H1 (cell line): ENCODE data around the gene DTD1. TPM values are rescaled to one million over a fixed set of nuclear protein-coding genes. Genes with fewer than 3 reads are reported as not detected.

ENCODE experiments used
- CTCF ChIA-PET: fragments of 300-600 bp; sonication (Branson Sonifier 250); formaldehyde crosslinking; loops from one replicate; lab custom pipeline; 2021; ENCODE audit not compliant: partially characterized antibody; lab: Charles Lee
- POLR2A ChIA-PET: fragments of 300-600 bp; sonication (Branson Sonifier 250); formaldehyde crosslinking; loops from one replicate; lab custom pipeline; 2021; ENCODE audit warnings: inconsistent platforms; ENCODE audit not compliant: partially characterized antibody; lab: Charles Lee
- DNase-seq, 2 experiments: peaks; one replicate each; pipeline versions ENCODE4 v3.0.0 to v3.0.0-alpha.2; 2010 to 2022; ENCODE audit warnings: low spot score in 2 of 2, low read depth in 1 of 2, mixed read lengths in 1 of 2
- FAIRE-seq: peaks from 2 replicates; lab custom pipeline; 2011; peaks lifted over from hg19 to GRCh38; lab: Jason Lieb, UNC
- H2AFZ ChIP-seq: 2 replicates; pipeline ENCODE4 v1.8.1; 2012; ENCODE audit warnings: low read length, inconsistent platforms
- H2AK5ac ChIP-seq: 2 replicates; pipeline ENCODE4 v1.6.1; 2013; ENCODE audit warnings: low read depth, low read length
- H2BK120ac ChIP-seq: replicated peaks from 2 replicates; pipeline ENCODE3; 2013; ENCODE audit warnings: low read depth, low read length, inconsistent platforms
- H2BK12ac ChIP-seq: 2 replicates; pipeline ENCODE4 v1.6.1; 2013; ENCODE audit warnings: low read depth, low read length
- H2BK15ac ChIP-seq: 2 replicates; pipeline ENCODE4 v1.6.1; 2013; ENCODE audit warnings: low read length
- H2BK20ac ChIP-seq: 2 replicates; pipeline ENCODE4 v1.6.1; 2013; ENCODE audit warnings: low read length
- H2BK5ac ChIP-seq: 2 replicates; pipeline ENCODE4 v1.6.1; 2013; ENCODE audit warnings: low read depth, low read length
- H3K14ac ChIP-seq: 2 replicates; pipeline ENCODE4 v1.6.1; 2013; ENCODE audit warnings: inconsistent platforms; ENCODE audit not compliant: insufficient read length
- H3K18ac ChIP-seq: 2 replicates; pipeline ENCODE4 v1.6.1; 2013; ENCODE audit warnings: low read length; ENCODE audit errors: extremely low read depth
- H3K23ac ChIP-seq: 2 replicates; pipeline ENCODE4 v1.6.1; 2013; ENCODE audit warnings: inconsistent platforms; ENCODE audit not compliant: insufficient read length
- H3K23me2 ChIP-seq: 2 replicates; pipeline ENCODE4 v1.6.1; 2013; ENCODE audit warnings: low read depth, low read length
- H3K27ac ChIP-seq: 2 replicates; pipeline ENCODE4 v1.6.1; 2011; ENCODE audit warnings: low read depth, low read length, inconsistent platforms
- H3K27me3 ChIP-seq, 4 experiments: replicated peaks in 1 of 4; 1 replicate in 1 of 4; 2 replicates in 3 of 4; pipeline versions ENCODE4 v1.6.1 to v1.8.1; 2011 to 2013; ENCODE audit warnings: low read length in 3 of 4, mild to moderate bottlenecking in 3 of 4, inconsistent platforms in 2 of 4, mixed read lengths in 2 of 4, moderate library complexity in 1 of 4; ENCODE audit not compliant: control insufficient read depth in 3 of 4, insufficient read depth in 3 of 4; ENCODE audit errors: extremely low read depth in 1 of 4
- H3K36me3 ChIP-seq, 4 experiments: 2 replicates each; pipeline versions ENCODE4 v1.6.1 to v1.8.1; 2011 to 2013; ENCODE audit warnings: mild to moderate bottlenecking in 4 of 4, low read length in 3 of 4, moderate library complexity in 2 of 4, control low read depth in 1 of 4, inconsistent platforms in 1 of 4; ENCODE audit not compliant: insufficient read depth in 4 of 4, control insufficient read depth in 2 of 4
- H3K4ac ChIP-seq: replicated peaks from 2 replicates; pipeline ENCODE3; 2013; ENCODE audit warnings: low read length, low read depth, mixed read lengths, inconsistent platforms; ENCODE audit not compliant: insufficient read length
- H3K4me1 ChIP-seq, 4 experiments: replicated peaks in 1 of 4; 1 replicate in 1 of 4; 2 replicates in 3 of 4; pipeline versions ENCODE4 v1.6.1 to v1.8.1; 2011 to 2013; ENCODE audit warnings: low read length in 3 of 4, inconsistent platforms in 2 of 4, mixed read lengths in 1 of 4; ENCODE audit not compliant: insufficient read depth in 4 of 4, control insufficient read depth in 3 of 4
- H3K4me2 ChIP-seq, 2 experiments: 2 replicates each; pipeline versions ENCODE4 v1.6.1 to v1.8.1; 2011 to 2013; ENCODE audit warnings: low read depth in 2 of 2, low read length in 2 of 2, control low read depth in 1 of 2, inconsistent platforms in 1 of 2, mild to moderate bottlenecking in 1 of 2; ENCODE audit not compliant: insufficient read depth in 1 of 2
- H3K4me3 ChIP-seq, 4 experiments: fragments of 200-600, 300-600 bp in 1 of 4; sonication (generic), shearing (Covaris generic), sonication (Bioruptor Twin) in 1 of 4; 2 replicates each; pipeline versions ENCODE4 v1.5.1 to v1.8.1; 2011 to 2016; ENCODE audit warnings: low read length in 4 of 4, low read depth in 3 of 4, control low read depth in 2 of 4, inconsistent platforms in 2 of 4, mild to moderate bottlenecking in 2 of 4, mixed read lengths in 1 of 4, moderate library complexity in 1 of 4; ENCODE audit not compliant: insufficient read depth in 2 of 4; ENCODE audit errors: extremely low read depth in 1 of 4
- H3K56ac ChIP-seq: replicated peaks from 2 replicates; pipeline ENCODE3; 2013; ENCODE audit warnings: low read depth, mild to moderate bottlenecking, mixed read lengths, low read length, inconsistent platforms; ENCODE audit not compliant: insufficient read length
- H3K79me1 ChIP-seq: 2 replicates; pipeline ENCODE4 v1.6.1; 2013; ENCODE audit warnings: low read depth, low read length, control low read depth
- H3K79me2 ChIP-seq, 2 experiments: 2 replicates each; pipeline versions ENCODE4 v1.6.1 to v1.8.1; 2012 to 2013; ENCODE audit warnings: low read length in 2 of 2, mild to moderate bottlenecking in 2 of 2, inconsistent platforms in 1 of 2; ENCODE audit not compliant: insufficient read depth in 2 of 2, control insufficient read depth in 1 of 2
- H3K9ac ChIP-seq, 4 experiments: replicated peaks in 1 of 4; 1 replicate in 1 of 4; 2 replicates in 3 of 4; pipeline versions ENCODE4 v1.6.1 to v1.8.1; 2011 to 2013; ENCODE audit warnings: low read depth in 3 of 4, low read length in 3 of 4, control low read depth in 2 of 4, mild to moderate bottlenecking in 2 of 4, moderate library complexity in 2 of 4, inconsistent platforms in 1 of 4; ENCODE audit errors: extremely low read depth in 1 of 4
- H3K9me3 ChIP-seq, 2 experiments: 2 replicates each; pipeline versions ENCODE4 v1.6.1 to v1.8.1; 2012 to 2013; ENCODE audit warnings: mild to moderate bottlenecking in 2 of 2, moderate library complexity in 2 of 2, control low read depth in 1 of 2, inconsistent platforms in 1 of 2, low read depth in 1 of 2, low read length in 1 of 2, mixed read lengths in 1 of 2; ENCODE audit not compliant: insufficient read depth in 2 of 2
- H4K20me1 ChIP-seq, 2 experiments: replicated peaks in 1 of 2; 2 replicates each; pipeline versions ENCODE3 to v1.8.1; 2011 to 2013; ENCODE audit warnings: inconsistent platforms in 2 of 2, low read length in 2 of 2, mild to moderate bottlenecking in 1 of 2; ENCODE audit not compliant: insufficient read depth in 2 of 2, control insufficient read depth in 1 of 2
- H4K5ac ChIP-seq: 2 replicates; pipeline ENCODE4 v1.6.1; 2013; ENCODE audit warnings: low read length, low read depth, mixed read lengths, inconsistent platforms; ENCODE audit not compliant: insufficient read length
- H4K8ac ChIP-seq: 2 replicates; pipeline ENCODE4 v1.8.0; 2013; ENCODE audit warnings: mild to moderate bottlenecking, moderate library complexity, low read length, inconsistent platforms; ENCODE audit not compliant: insufficient read depth; ENCODE audit errors: extremely low read depth
- H4K91ac ChIP-seq: replicated peaks from 2 replicates; pipeline ENCODE3; 2013; ENCODE audit warnings: low read length, mixed read lengths, inconsistent platforms; ENCODE audit not compliant: insufficient read length
- BCL11A ChIP-seq, 2 experiments: IDR thresholded peaks; one replicate each; pipeline ENCODE4 v1.6.1; 2011; ENCODE audit warnings: low read depth in 2 of 2, low read length in 2 of 2, mild to moderate bottlenecking in 2 of 2
- KDM4A ChIP-seq: IDR thresholded peaks from one replicate; pipeline ENCODE4 v1.7.1; 2012; ENCODE audit warnings: low read depth, mild to moderate bottlenecking, moderate library complexity, low read length, inconsistent platforms; ENCODE audit not compliant: severe bottlenecking
- NANOG ChIP-seq: IDR thresholded peaks from 2 replicates; pipeline ENCODE4 v1.6.1; 2011; ENCODE audit warnings: low read length, low read depth, mild to moderate bottlenecking, inconsistent platforms; ENCODE audit not compliant: insufficient read depth, poor library complexity, severe bottlenecking
- WGBS, 2 experiments: shearing (Covaris generic) in 1 of 2; methylation state at CpG; one replicate each; pipeline versions ENCODE4 v1.1.6 to v1.1.7; 2013 to 2015; ENCODE audit warnings: low lambda C conversion rate in 2 of 2, mixed read lengths in 2 of 2, inconsistent platforms in 1 of 2, low coverage in 1 of 2, missing lambda C conversion rate in 1 of 2; ENCODE audit not compliant: insufficient replicate concordance in 2 of 2, insufficient coverage in 1 of 2, insufficient read length in 1 of 2; ENCODE audit errors: extremely low coverage in 1 of 2, missing lambda C conversion rate in 1 of 2; 5-methylcytosine and 5-hydroxymethylcytosine counted together
- polyA plus RNA-seq, 7 experiments: library from polyadenylated mRNA; depleted of rRNA in 3 of 7; stranded (reverse) in 5 of 7; unstranded in 2 of 7; fragments of >200 nt in 5 of 7; fragments of 200-250 nt in 2 of 7; gene quantifications; 1 replicate in 5 of 7; 2 replicates in 1 of 7; 4 replicates in 1 of 7; pipeline versions ENCODE4 v1.2.1 to v1.2.3, GENCODE V29; 2011 to 2013; ENCODE audit warnings: missing spikeins in 2 of 7, mixed read lengths in 2 of 7
- total RNA-seq: library from RNA; stranded (reverse); fragmentation: NEBNext Ultra II Directional; extraction: Animal tissue kit (Norgen Biotek cat#: 25700); gene quantifications from 2 replicates; pipeline ENCODE4 v1.2.1, GENCODE V29; 2021

DTD1 gene
- total and polyA plus RNA-seq, 2 of the 8 experiments (the other 6 are each of a cell fraction or from before 2014, with no cell fraction given), result 49.7 to 66.6 TPM

- Histone ChIP-seq H2BK20ac (no peak overlapping the region), H3K9me3 (no peaks in the 10 kb centered on the region), H4K5ac (no peak overlapping the region), H3K4me2 (no peak overlapping the region), H2BK120ac (no peak overlapping the region), H2AK5ac (peak overlapping the region; percentile 70; the same call in 1 of the 2 replicates), H3K27me3 (no peaks in the 10 kb centered on the region), H4K8ac (no peak overlapping the region), H3K23me2 (no peaks in the 10 kb centered on the region), H3K4ac (no peak overlapping the region), H4K91ac (no peak overlapping the region), H2BK5ac (0 out of 2 replicates have a peak overlapping the region, but pooled peaks have one; percentile 4), H3K36me3 (no peaks in the 10 kb centered on the region), H3K4me1 (peaks cover 0 to 5% (median 2%) of the 10 kb centered on the region in 4 experiments; a peak in 3 of 7 replicates), H4K20me1 (no peaks in the 10 kb centered on the region), H2AFZ (no peak overlapping the region), H3K9ac (no peak overlapping the region), H2BK15ac (no peak overlapping the region), H3K23ac (no peak overlapping the region), H2BK12ac (peak overlapping the region; percentile 21), H3K79me2 (no peaks in the 10 kb centered on the region; a peak in 1 of 4 replicates), H3K27ac (no peak overlapping the region), H3K14ac (no peak overlapping the region), H3K56ac (no peak overlapping the region)
- WGBS, 2 experiments, result 90% methylated on average over 6 of the region's 6 CpGs; no CpG with 5 or more reads in 1 of the 2 experiments
- DNase-seq, result no peak
- CTCF ChIA-PET, result interaction anchor here (2.0 kb wide), 1 partner anchor 10 kb away, joined by 6 read pairs; no protein-coding TSS in a partner anchor
- TF ChIP-seq NANOG (no peak), BCL11A (IDR thresholded peaks at IDR 0.05; ENCODE audit: low read depth in 2 of 2, low read length in 2 of 2) (no peak), KDM4A (no peak)
- TF ChIP-seq, all 59 proteins: peak for 0
- POLR2A ChIA-PET, result no interaction called here
- Histone ChIP-seq H3K4me3 (no peak overlapping the region), H3K18ac (no peak overlapping the region; the same call in 1 of the 2 replicates), H3K79me1 (peaks cover 2% of the 10 kb centered on the region)
- no peak for FAIRE-seq
Measured at GRCh38 chr20:18645851-18646250, 58.0 kb downstream of the DTD1 start.
